Measurements from ENCODE around the gene ZNF195. TPM values are rescaled to one million over a fixed set of nuclear protein-coding genes. Genes with fewer than 3 reads are reported as not detected.

ZNF195 gene
- total RNA-seq, 4 donors from 2014 or later, result 16.7 to 27.9 (median 18.3) TPM

DNA sequence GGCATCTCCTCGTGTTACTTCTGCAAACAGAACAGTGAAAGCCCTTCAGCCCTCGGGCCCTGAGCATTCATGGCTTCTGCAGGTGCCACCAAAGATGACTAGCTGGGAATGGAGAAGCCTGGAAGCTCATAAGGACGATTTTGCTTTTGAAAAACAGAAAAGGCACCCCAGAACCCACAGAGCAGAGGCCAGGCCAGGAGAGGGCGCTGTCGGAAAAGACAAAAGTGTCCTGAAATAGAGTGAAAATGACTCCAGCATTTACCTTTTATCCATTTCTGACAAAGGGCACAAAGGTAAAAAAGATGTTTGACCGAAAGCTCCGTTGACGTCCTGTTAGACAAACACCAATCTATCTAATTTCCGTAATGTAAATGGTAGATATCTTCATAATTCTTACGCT is 37.6 kb downstream of the ZNF195 start:
- no peak for TF ChIP-seq CTCF (IDR thresholded peaks at IDR 0.05; ENCODE audit: low read depth)

GRCh38 chr11:3340025-3340424 is 38.9 kb downstream of the ZNF195 start:
- TF ChIP-seq CTCF (IDR thresholded peaks at IDR 0.05; ENCODE audit: low read depth), result no peak

- no peak for TF ChIP-seq CTCF (IDR thresholded peaks at IDR 0.05; ENCODE audit: low read depth)
These were observed 39.7 kb downstream of the ZNF195 start for GRCh38 chr11:3339340-3339624.

GRCh38 chr11:3338569-3339339 is 40.2 kb downstream of the ZNF195 start:
- TF ChIP-seq CTCF (IDR thresholded peaks at IDR 0.05; ENCODE audit: low read depth), result no peak

Small RNAs within 50 kb of the gene (small RNA-seq; reads per million reads assigned to genes)
- not detected for gene AC123788.2

Other genes with a start within 250 kb of the ZNF195 start
- gene OSBPL5, start 213.8 kb downstream of the ZNF195 start, total RNA-seq, result 10 to 100 TPM; 12.9 to 64.2 (median 22.3) TPM
- gene MRGPRG, start 160.3 kb downstream of the ZNF195 start, total RNA-seq, result not detected
- not detected for gene MRGPRE, start 146.7 kb downstream of the ZNF195 start, total RNA-seq

Measured in subcutaneous adipose tissue (tissue), 4 donors.